BLaER1 treated with 17β-estradiol and CSF1 and Interleukin-3, amounts not matched to agents 10 nM and 100 nM (cell line): Measurements from ENCODE around the gene GREB1L.

ENCODE experiments used
- H3K27ac ChIP-seq, 11 experiments: shearing (Covaris generic); formaldehyde crosslinking; 2 replicates each; pipeline ENCODE4 v1.8.1; 2022
- H3K27me3 ChIP-seq, 11 experiments: shearing (Covaris generic); formaldehyde crosslinking; 2 replicates each; pipeline ENCODE4 v1.8.1; 2022
- H3K36me3 ChIP-seq, 11 experiments: shearing (Covaris generic); formaldehyde crosslinking; 2 replicates each; pipeline ENCODE4 v1.8.1; 2022
- H3K4me1 ChIP-seq, 10 experiments: shearing (Covaris generic); formaldehyde crosslinking; 2 replicates each; pipeline ENCODE4 v1.8.1; 2022
- H3K4me2 ChIP-seq, 11 experiments: shearing (Covaris generic); formaldehyde crosslinking; 2 replicates each; pipeline ENCODE4 v1.8.1; 2022
- H3K4me3 ChIP-seq, 10 experiments: shearing (Covaris generic); formaldehyde crosslinking; 2 replicates each; pipeline ENCODE4 v1.8.1; 2022
- H3K9ac ChIP-seq, 11 experiments: shearing (Covaris generic); formaldehyde crosslinking; 2 replicates each; pipeline ENCODE4 v1.8.1; 2022
- H3K9me3 ChIP-seq, 11 experiments: shearing (Covaris generic); formaldehyde crosslinking; replicated peaks in 1 of 11; 2 replicates each; pipeline ENCODE4 v1.8.1; 2022
- H4K20me1 ChIP-seq, 11 experiments: shearing (Covaris generic); formaldehyde crosslinking; 2 replicates each; pipeline ENCODE4 v1.8.1; 2022
- Cebpa-rat ChIP-seq, 11 experiments: shearing (Covaris generic); IDR thresholded peaks; 2 replicates each; pipeline ENCODE4 v1.8.1; 2022

GREB1L gene

GRCh38 chr18:21261352-21261751, 19.3 kb downstream of the GREB1L start:
- Histone ChIP-seq H3K9ac (no peak overlapping the region), H3K9me3 (no peaks in the 10 kb centered on the region), H3K27ac (no peak overlapping the region), H4K20me1 (no peaks in the 10 kb centered on the region), H3K36me3 (no peaks in the 10 kb centered on the region), H3K4me3 (no peak overlapping the region), H3K27me3 (no peaks in the 10 kb centered on the region), H3K4me1 (no peaks in the 10 kb centered on the region), H3K4me2 (no peak overlapping the region)
- TF ChIP-seq Cebpa-rat (IDR thresholded peaks at IDR 0.05): no peak

GRCh38 chr18:21262244-21262643, 20.2 kb downstream of the GREB1L start:
- Histone ChIP-seq H3K9ac (no peak overlapping the region), H3K27me3 (no peaks in the 10 kb centered on the region), H4K20me1 (no peaks in the 10 kb centered on the region), H3K4me1 (no peaks in the 10 kb centered on the region), H3K27ac (no peak overlapping the region), H3K4me2 (no peak overlapping the region), H3K9me3 (no peaks in the 10 kb centered on the region), H3K4me3 (no peak overlapping the region), H3K36me3 (no peaks in the 10 kb centered on the region)
- TF ChIP-seq Cebpa-rat (IDR thresholded peaks at IDR 0.05): no peak

- Histone ChIP-seq H3K9ac (no peak overlapping the region), H3K9me3 (no peaks in the 10 kb centered on the region), H3K36me3 (no peaks in the 10 kb centered on the region), H3K4me1 (no peaks in the 10 kb centered on the region), H3K27me3 (no peaks in the 10 kb centered on the region), H4K20me1 (no peaks in the 10 kb centered on the region), H3K4me2 (no peak overlapping the region), H3K27ac (no peak overlapping the region), H3K4me3 (no peak overlapping the region)
- TF ChIP-seq Cebpa-rat (IDR thresholded peaks at IDR 0.05): no peak
Measured at GRCh38 chr18:21262979-21263378, 20.9 kb downstream of the GREB1L start.

- H3K27ac ChIP-seq: no peak overlapping the region
- H3K27me3 ChIP-seq: no peaks in the 10 kb centered on the region
- TF ChIP-seq Cebpa-rat (IDR thresholded peaks at IDR 0.05): no peak
- H4K20me1 ChIP-seq: no peaks in the 10 kb centered on the region
- H3K9me3 ChIP-seq: no peaks in the 10 kb centered on the region
- H3K36me3 ChIP-seq: no peaks in the 10 kb centered on the region
- H3K4me1 ChIP-seq: no peaks in the 10 kb centered on the region
- H3K4me2 ChIP-seq: no peak overlapping the region
- H3K9ac ChIP-seq: no peak overlapping the region
- no peak overlapping the region for H3K4me3 ChIP-seq
Measured at GRCh38 chr18:21264651-21265050, 22.6 kb downstream of the GREB1L start.

GRCh38 chr18:21265971-21266673, 24.1 kb downstream of the GREB1L start:
- Histone ChIP-seq H3K9ac (no peak overlapping the region), H3K4me2 (no peak overlapping the region), H3K4me3 (no peak overlapping the region), H3K9me3 (no peaks in the 10 kb centered on the region), H3K27ac (no peak overlapping the region), H3K27me3 (no peaks in the 10 kb centered on the region), H4K20me1 (no peaks in the 10 kb centered on the region), H3K4me1 (no peaks in the 10 kb centered on the region; a peak in 1 of 20 replicates), H3K36me3 (no peaks in the 10 kb centered on the region)
- TF ChIP-seq Cebpa-rat (IDR thresholded peaks at IDR 0.05): no peak

- H3K27me3 ChIP-seq: no peaks in the 10 kb centered on the region
- no peaks in the 10 kb centered on the region for H3K36me3 ChIP-seq
- TF ChIP-seq Cebpa-rat (IDR thresholded peaks at IDR 0.05): no peak
- H3K9me3 ChIP-seq: no peaks in the 10 kb centered on the region
- H3K9ac ChIP-seq: no peak overlapping the region
- H3K4me1 ChIP-seq: peaks cover 0 to 13% (median 11%) of the 10 kb centered on the region in 10 experiments; a peak in 16 of 20 replicates
- no peak overlapping the region for H3K27ac ChIP-seq
- no peak overlapping the region for H3K4me3 ChIP-seq
- no peak overlapping the region for H3K4me2 ChIP-seq
- no peaks in the 10 kb centered on the region for H4K20me1 ChIP-seq
Measured at GRCh38 chr18:21267400-21267799, 25.4 kb downstream of the GREB1L start.

GRCh38 chr18:21269349-21269748, 27.3 kb downstream of the GREB1L start:
- Histone ChIP-seq H3K4me1 (peaks cover 0 to 25% (median 18%) of the 10 kb centered on the region in 10 experiments; a peak in 16 of 20 replicates), H3K9me3 (no peaks in the 10 kb centered on the region), H3K36me3 (no peaks in the 10 kb centered on the region), H3K4me3 (no peak overlapping the region), H3K27me3 (no peaks in the 10 kb centered on the region), H3K4me2 (no peak overlapping the region), H3K27ac (no peak overlapping the region), H3K9ac (no peak overlapping the region), H4K20me1 (no peaks in the 10 kb centered on the region)
- TF ChIP-seq Cebpa-rat (IDR thresholded peaks at IDR 0.05): no peak

- no peaks in the 10 kb centered on the region for H3K27me3 ChIP-seq
- H3K27ac ChIP-seq: no peak overlapping the region
- no peaks in the 10 kb centered on the region for H3K36me3 ChIP-seq
- H3K9ac ChIP-seq: no peak overlapping the region
- H4K20me1 ChIP-seq: no peaks in the 10 kb centered on the region
- peaks cover 0 to 25% (median 18%) of the 10 kb centered on the region in 10 experiments; a peak in 16 of 20 replicates for H3K4me1 ChIP-seq
- no peaks in the 10 kb centered on the region for H3K9me3 ChIP-seq
- TF ChIP-seq Cebpa-rat (IDR thresholded peaks at IDR 0.05): no peak
- H3K4me3 ChIP-seq: no peak overlapping the region
- no peak overlapping the region for H3K4me2 ChIP-seq
Measured at GRCh38 chr18:21270453-21270852, 28.4 kb downstream of the GREB1L start.

GRCh38 chr18:21272016-21272579, 30.1 kb downstream of the GREB1L start:
- H3K27me3 ChIP-seq: no peaks in the 10 kb centered on the region
- no peak overlapping the region for H3K9ac ChIP-seq
- H3K27ac ChIP-seq: peak overlapping the region in 1 of 11 experiments; percentile 23; a peak in 1 of 22 replicates
- no peaks in the 10 kb centered on the region for H4K20me1 ChIP-seq
- peaks cover 0 to 4% (median 0%) of the 10 kb centered on the region in 11 experiments; a peak in 2 of 22 replicates for H3K9me3 ChIP-seq
- H3K36me3 ChIP-seq: no peaks in the 10 kb centered on the region
- peaks cover 0 to 25% (median 18%) of the 10 kb centered on the region in 10 experiments; a peak in 16 of 20 replicates for H3K4me1 ChIP-seq
- no peak for TF ChIP-seq Cebpa-rat (IDR thresholded peaks at IDR 0.05)
- H3K4me3 ChIP-seq: no peak overlapping the region
- peak overlapping the region; percentile 9 to 79 (median 46) for H3K4me2 ChIP-seq

GRCh38 chr18:21273568-21273967, 31.5 kb downstream of the GREB1L start:
- Histone ChIP-seq H3K9me3 (peaks cover 0 to 6% (median 0%) of the 10 kb centered on the region in 11 experiments; a peak in 2 of 22 replicates), H3K36me3 (no peaks in the 10 kb centered on the region), H3K27me3 (no peaks in the 10 kb centered on the region), H3K4me1 (peaks cover 0 to 25% (median 18%) of the 10 kb centered on the region in 10 experiments; a peak in 16 of 20 replicates), H3K9ac (no peak overlapping the region), H3K27ac (no peak overlapping the region), H4K20me1 (no peaks in the 10 kb centered on the region), H3K4me2 (0 out of 22 replicates have a peak overlapping the region, but pooled peaks of 1 of the 11 experiments have one; percentile 27), H3K4me3 (no peak overlapping the region)
- no peak for TF ChIP-seq Cebpa-rat (IDR thresholded peaks at IDR 0.05)
